ENCODE results near the gene RAB3IL1. TPM values are rescaled to one million over a fixed set of nuclear protein-coding genes. Genes with fewer than 3 reads are reported as not detected.
A peak's percentile ranks its signal among the peaks of the same experiment; 100 is the strongest.

Gene RAB3IL1
- total and polyA plus RNA-seq, 9 of the 15 experiments (the other 6 are each of a cell fraction or from before 2014, with no cell fraction given) = 0.15 to 42.6 (median 15.5) TPM

- no peak for TF ChIP-seq CHD4 (IDR thresholded peaks at IDR 0.05; ENCODE audit: insufficient read depth, insufficient replicate concordance, low read depth, low read length, poor library complexity, severe bottlenecking)
- TF ChIP-seq ZNF12 (CRISPR knock-in tag; IDR thresholded peaks at IDR 0.05) = no peak
- 0 out of 4 replicates have a peak, but pooled peaks of 1 of the 2 experiments have one; percentile 42 for TF ChIP-seq SRF (CRISPR knock-in tag; IDR thresholded peaks at IDR 0.05)
- 0 out of 2 replicates have a peak, but pooled peaks have one; percentile 9 for TF ChIP-seq ZNF354B (CRISPR knock-in tag; IDR thresholded peaks at IDR 0.05)
- TF ChIP-seq ATF6 (CRISPR knock-in tag; IDR thresholded peaks at IDR 0.05) = no peak
- no peak for TF ChIP-seq TRIM25 (IDR thresholded peaks at IDR 0.05; ENCODE audit: borderline replicate concordance)
- TF ChIP-seq JUND (IDR thresholded peaks at IDR 0.05; ENCODE audit: borderline replicate concordance, low read depth, low read length) = no peak
- no peak for TF ChIP-seq JUND (tag; IDR thresholded peaks at IDR 0.05; ENCODE audit: borderline replicate concordance, low read depth, low read length)
- 0 out of 4 replicates have a peak, but pooled peaks of 1 of the 2 experiments have one; percentile 37 for TF ChIP-seq MLLT1 (IDR thresholded peaks at IDR 0.05)
- TF ChIP-seq MEF2D (tag; conservative IDR thresholded peaks at IDR 0.05; ENCODE audit: low read depth) = peak; percentile 13; the same call in 1 of the 2 replicates
- TF ChIP-seq KLF6 (CRISPR knock-in tag; IDR thresholded peaks at IDR 0.05; ENCODE audit: borderline replicate concordance) = no peak
- TF ChIP-seq FOXA3 (CRISPR knock-in tag; conservative IDR thresholded peaks at IDR 0.05 in 1 of 2, IDR thresholded peaks at IDR 0.05 in 1 of 2) = no peak; a peak in 1 of 4 replicates
- TF ChIP-seq RFX1 (IDR thresholded peaks at IDR 0.05) = no peak
- TF ChIP-seq ZNF586 (CRISPR knock-in tag; conservative IDR thresholded peaks at IDR 0.05) = no peak
- no peak for TF ChIP-seq SETDB1 (IDR thresholded peaks at IDR 0.05; ENCODE audit: low read length)
- no peak for TF ChIP-seq TBL1XR1 (IDR thresholded peaks at IDR 0.05; ENCODE audit: low read length in 2 of 2)
- no peak for TF ChIP-seq CEBPG (CRISPR knock-in tag; IDR thresholded peaks at IDR 0.05)
- no peak for TF ChIP-seq CEBPG (tag; conservative IDR thresholded peaks at IDR 0.05 in 1 of 2, IDR thresholded peaks at IDR 0.05 in 1 of 2)
- no peak for TF ChIP-seq ARID1B (IDR thresholded peaks at IDR 0.05)
- TF ChIP-seq ZNF445 (CRISPR knock-in tag; IDR thresholded peaks at IDR 0.05; ENCODE audit: low read depth) = no peak
- TF ChIP-seq ZBTB43 (CRISPR knock-in tag; IDR thresholded peaks at IDR 0.05) = no peak
- TF ChIP-seq FIP1L1 (IDR thresholded peaks at IDR 0.05; ENCODE audit: low read depth, low read length, poor library complexity, severe bottlenecking) = no peak
Measured at GRCh38 chr11:61950035-61950547, 32.7 kb upstream of the RAB3IL1 start, which contains the start of gene BEST1 (continued).

All from K562 (cell line).